Nephron progenitor cell (in vitro differentiated cells): ENCODE measurements around the gene BCL3.

Experiments used
- DNase-seq: peaks from one replicate; pipeline ENCODE4 v3.0.0; 2021
- H3K27ac Mint-ChIP-seq: 2 replicates; pipeline ENCODE4 v1.8.0; 2021; ENCODE audit warnings: mild to moderate bottlenecking, moderate library complexity, mixed read lengths
- H3K27me3 Mint-ChIP-seq: 2 replicates; pipeline ENCODE4 v1.8.0; 2021; ENCODE audit warnings: mild to moderate bottlenecking, low read depth, mixed read lengths; ENCODE audit not compliant: poor library complexity
- H3K36me3 Mint-ChIP-seq: 2 replicates; pipeline ENCODE4 v1.8.0; 2021; ENCODE audit warnings: low read depth, mixed read lengths
- H3K4me1 Mint-ChIP-seq: 2 replicates; pipeline ENCODE4 v1.8.0; 2021; ENCODE audit warnings: mixed read lengths
- H3K4me3 Mint-ChIP-seq: 2 replicates; pipeline ENCODE4 v1.8.0; 2021; ENCODE audit warnings: mild to moderate bottlenecking, moderate library complexity, mixed read lengths
- H3K9me3 Mint-ChIP-seq: 2 replicates; pipeline ENCODE4 v1.8.0; 2021; ENCODE audit warnings: mild to moderate bottlenecking, moderate library complexity, mixed read lengths
- TF ChIP-seq, protein P1 (sequence below): fragments of 200-600 bp; sonication (generic); IDR thresholded peaks from 2 replicates; pipeline ENCODE4 v1.5.0; 2021; ENCODE audit warnings: antibody characterized with exemption

Gene BCL3

GRCh38 chr19:44737238-44738071 is 11.1 kb upstream of the BCL3 start:
- H3K4me1 Mint-ChIP-seq: peaks cover 25% of the 10 kb centered on the region
- DNase-seq: no peak
- no peaks in the 10 kb centered on the region for H3K36me3 Mint-ChIP-seq
- no peaks in the 10 kb centered on the region for H3K9me3 Mint-ChIP-seq
- H3K4me3 Mint-ChIP-seq: no peak overlapping the region
- H3K27me3 Mint-ChIP-seq: peaks cover 34% of the 10 kb centered on the region
- no peak overlapping the region for H3K27ac Mint-ChIP-seq
- TF ChIP-seq, protein P1, sequence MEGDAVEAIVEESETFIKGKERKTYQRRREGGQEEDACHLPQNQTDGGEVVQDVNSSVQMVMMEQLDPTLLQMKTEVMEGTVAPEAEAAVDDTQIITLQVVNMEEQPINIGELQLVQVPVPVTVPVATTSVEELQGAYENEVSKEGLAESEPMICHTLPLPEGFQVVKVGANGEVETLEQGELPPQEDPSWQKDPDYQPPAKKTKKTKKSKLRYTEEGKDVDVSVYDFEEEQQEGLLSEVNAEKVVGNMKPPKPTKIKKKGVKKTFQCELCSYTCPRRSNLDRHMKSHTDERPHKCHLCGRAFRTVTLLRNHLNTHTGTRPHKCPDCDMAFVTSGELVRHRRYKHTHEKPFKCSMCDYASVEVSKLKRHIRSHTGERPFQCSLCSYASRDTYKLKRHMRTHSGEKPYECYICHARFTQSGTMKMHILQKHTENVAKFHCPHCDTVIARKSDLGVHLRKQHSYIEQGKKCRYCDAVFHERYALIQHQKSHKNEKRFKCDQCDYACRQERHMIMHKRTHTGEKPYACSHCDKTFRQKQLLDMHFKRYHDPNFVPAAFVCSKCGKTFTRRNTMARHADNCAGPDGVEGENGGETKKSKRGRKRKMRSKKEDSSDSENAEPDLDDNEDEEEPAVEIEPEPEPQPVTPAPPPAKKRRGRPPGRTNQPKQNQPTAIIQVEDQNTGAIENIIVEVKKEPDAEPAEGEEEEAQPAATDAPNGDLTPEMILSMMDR: no peak

GRCh38 chr19:44738136-44738535 is 10.4 kb upstream of the BCL3 start:
- no peak overlapping the region for H3K27ac Mint-ChIP-seq
- no peaks in the 10 kb centered on the region for H3K36me3 Mint-ChIP-seq
- TF ChIP-seq, protein P1: no peak
- peaks cover 34% of the 10 kb centered on the region for H3K27me3 Mint-ChIP-seq
- no peaks in the 10 kb centered on the region for H3K9me3 Mint-ChIP-seq
- peaks cover 31% of the 10 kb centered on the region for H3K4me1 Mint-ChIP-seq
- H3K4me3 Mint-ChIP-seq: no peak overlapping the region
- no peak for DNase-seq

DNA sequence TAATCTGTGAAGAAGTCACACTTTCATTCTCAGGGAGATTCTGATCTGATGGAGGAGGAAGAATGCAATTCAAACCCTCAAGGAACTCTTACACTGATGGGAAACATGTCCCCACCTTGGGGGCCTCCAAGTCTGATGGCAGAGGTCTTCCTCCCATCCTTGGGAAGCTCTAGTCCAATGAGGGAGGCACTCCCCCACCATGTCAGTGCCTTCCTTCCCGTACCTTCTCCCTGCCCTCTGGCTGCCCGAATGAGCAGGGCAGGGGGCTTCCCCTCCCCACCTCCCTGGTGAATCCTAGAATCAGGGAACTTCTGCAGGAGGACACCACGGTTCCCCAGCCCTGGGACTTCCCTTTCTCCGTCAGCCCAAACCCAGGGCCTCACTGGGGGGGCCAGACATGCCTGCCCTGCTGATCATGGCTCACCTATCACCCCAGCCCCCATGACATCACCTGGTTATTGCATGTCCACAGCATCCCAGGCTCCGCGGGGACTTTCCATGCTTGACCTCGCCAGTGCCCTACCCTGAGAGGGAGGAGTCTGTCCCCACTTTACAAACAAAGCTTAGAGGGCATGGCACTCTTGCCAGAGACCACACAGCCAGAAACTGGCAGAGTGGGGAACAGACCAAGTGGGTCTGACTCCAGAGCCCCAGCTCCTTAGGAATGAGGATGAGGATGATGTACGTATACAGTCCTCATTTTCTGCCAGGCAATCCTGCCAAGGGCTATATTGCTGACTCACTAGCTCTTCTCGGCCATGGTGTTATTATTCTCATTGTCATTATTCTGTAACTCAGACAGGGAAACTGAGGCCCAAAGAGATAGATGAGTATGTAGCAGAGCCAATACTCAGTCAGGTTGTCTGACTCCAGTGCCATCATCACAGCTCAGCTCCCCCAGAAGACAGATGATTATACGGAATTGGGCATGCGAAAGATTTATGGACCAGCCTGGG is 9.6 kb upstream of the BCL3 start:
- Mint-ChIP-seq H3K27ac (no peak overlapping the region), H3K27me3 (peaks cover 34% of the 10 kb centered on the region), H3K9me3 (no peaks in the 10 kb centered on the region), H3K4me3 (no peak overlapping the region), H3K4me1 (peaks cover 31% of the 10 kb centered on the region), H3K36me3 (no peaks in the 10 kb centered on the region)
- no peak for DNase-seq
- TF ChIP-seq, protein P1: no peak

DNA sequence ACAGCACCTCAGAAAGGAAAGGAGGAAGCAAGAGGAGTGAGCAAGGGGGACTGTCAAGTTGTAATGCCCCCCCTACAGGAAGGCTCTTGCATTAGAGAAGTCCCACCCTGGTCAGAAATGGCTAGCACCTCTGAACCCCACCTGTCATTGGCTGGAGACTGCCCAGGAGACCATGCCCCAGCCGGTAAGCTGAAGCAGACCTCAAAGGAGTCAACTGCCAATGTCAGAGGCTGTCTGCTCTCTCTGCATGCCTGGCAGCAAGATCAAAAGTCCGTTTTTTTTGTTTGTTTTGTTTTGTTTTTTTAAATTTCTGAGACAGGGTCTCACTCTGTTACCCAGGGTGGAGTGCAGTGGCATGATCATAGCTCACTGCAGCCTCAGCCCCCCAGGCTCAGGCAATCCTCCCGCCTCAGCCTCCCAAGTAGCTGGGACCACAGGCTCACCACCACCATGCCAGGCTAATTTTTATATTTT is 8.1 kb upstream of the BCL3 start:
- no peaks in the 10 kb centered on the region for H3K9me3 Mint-ChIP-seq
- peaks cover 33% of the 10 kb centered on the region for H3K4me1 Mint-ChIP-seq
- H3K36me3 Mint-ChIP-seq: no peaks in the 10 kb centered on the region
- DNase-seq: no peak
- no peak overlapping the region for H3K27ac Mint-ChIP-seq
- H3K4me3 Mint-ChIP-seq: no peak overlapping the region
- peaks cover 37% of the 10 kb centered on the region for H3K27me3 Mint-ChIP-seq
- TF ChIP-seq, protein P1: no peak

DNA sequence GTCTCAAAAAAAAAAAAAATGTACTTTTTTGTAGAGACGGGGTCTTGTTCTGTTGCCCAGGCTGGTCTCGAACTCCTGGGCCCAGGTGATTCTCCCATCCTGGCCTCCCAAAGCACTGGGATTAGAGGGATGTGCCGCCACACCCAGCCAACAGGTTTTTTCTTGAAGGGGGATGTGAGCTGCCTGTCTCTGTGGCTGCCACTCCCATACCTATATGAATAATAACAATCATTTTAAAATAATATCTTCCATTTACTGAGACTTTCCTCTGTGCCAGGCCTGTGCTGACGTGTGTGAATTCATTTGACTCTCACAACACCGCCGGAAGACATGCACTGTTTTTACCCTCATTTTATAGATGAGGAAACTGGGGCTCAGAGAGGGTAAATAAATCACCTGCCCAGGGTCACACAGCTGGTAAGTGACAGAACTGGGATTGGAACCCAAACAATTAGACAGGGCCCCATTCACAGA is 7.2 kb upstream of the BCL3 start:
- Mint-ChIP-seq H3K27ac (no peak overlapping the region), H3K27me3 (peaks cover 42% of the 10 kb centered on the region), H3K9me3 (no peaks in the 10 kb centered on the region), H3K4me3 (no peak overlapping the region), H3K4me1 (peaks cover 36% of the 10 kb centered on the region), H3K36me3 (no peaks in the 10 kb centered on the region)
- no peak for DNase-seq
- TF ChIP-seq, protein P1: no peak
